Measurements from ENCODE around the gene DAPK2.
"Not testable (repeated sequence)": the region's sequence is repeated elsewhere in the genome, so short reads cannot be mapped to it uniquely, and the experiment has no call there.

Gene DAPK2

DNA sequence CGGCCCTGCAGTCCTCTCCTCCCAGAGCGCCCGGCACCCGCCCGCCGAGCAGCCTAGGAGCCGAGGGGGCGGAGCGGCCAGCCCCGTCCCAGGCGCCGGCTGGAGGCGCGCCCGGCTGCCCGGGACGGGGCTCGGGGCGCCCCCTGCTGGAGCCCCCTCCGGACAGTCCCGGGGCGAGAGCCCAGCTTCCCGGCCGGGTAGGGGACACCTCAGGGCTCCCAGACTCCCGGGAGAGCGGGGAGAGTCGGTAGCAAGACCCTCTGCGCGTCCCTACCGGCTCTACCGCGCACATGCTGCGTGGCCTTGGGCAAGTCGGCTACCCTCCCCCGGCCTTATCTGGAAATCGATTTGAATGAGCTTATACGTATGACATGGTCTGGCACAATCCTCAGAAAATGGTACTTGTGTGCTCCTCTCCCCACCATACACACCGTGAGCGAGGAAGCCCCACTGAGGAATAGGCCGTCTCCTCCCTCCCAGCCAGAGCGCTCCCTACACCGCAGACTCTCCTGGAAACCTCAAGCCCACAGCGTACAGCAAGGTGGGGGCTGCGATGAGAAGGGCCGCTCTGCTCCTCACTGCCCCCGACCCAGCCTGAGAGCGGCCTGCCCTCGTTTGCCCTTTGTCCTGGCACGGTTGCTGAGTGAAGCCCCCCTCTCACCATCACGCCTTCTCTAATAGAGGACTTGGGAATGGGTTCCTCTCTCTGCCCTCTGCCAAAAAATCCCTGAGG lies at the start of gene DAPK2:
TSS of gene DAPK2 (minus strand) at position 65 of the 733 bp plus-strand sequence. CDS start 6,224 bp downstream, outside the sequence.
- DNase-seq (ENCODE audit: low read depth, low spot score) = peak; percentile 89

DNA sequence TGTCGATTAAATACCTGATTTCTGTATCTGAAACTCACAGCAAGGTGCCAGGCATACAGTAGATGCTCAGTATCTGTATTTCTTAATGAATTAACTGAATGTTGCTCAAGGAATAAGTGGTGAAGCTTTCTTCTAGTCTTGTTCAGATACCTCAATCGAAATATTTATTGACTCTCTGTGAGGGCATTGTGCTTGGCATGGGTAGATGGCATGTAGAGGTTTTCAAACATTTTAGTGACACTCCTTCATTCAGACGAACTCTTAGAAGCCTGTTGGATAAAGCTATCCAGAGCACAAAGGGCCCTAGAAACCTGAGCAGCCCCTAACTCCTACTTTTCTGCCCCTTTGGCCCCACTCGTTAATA lies 49.1 kb upstream of the DAPK2 start:
- no peak for DNase-seq (ENCODE audit: low read depth, low spot score)

DNA sequence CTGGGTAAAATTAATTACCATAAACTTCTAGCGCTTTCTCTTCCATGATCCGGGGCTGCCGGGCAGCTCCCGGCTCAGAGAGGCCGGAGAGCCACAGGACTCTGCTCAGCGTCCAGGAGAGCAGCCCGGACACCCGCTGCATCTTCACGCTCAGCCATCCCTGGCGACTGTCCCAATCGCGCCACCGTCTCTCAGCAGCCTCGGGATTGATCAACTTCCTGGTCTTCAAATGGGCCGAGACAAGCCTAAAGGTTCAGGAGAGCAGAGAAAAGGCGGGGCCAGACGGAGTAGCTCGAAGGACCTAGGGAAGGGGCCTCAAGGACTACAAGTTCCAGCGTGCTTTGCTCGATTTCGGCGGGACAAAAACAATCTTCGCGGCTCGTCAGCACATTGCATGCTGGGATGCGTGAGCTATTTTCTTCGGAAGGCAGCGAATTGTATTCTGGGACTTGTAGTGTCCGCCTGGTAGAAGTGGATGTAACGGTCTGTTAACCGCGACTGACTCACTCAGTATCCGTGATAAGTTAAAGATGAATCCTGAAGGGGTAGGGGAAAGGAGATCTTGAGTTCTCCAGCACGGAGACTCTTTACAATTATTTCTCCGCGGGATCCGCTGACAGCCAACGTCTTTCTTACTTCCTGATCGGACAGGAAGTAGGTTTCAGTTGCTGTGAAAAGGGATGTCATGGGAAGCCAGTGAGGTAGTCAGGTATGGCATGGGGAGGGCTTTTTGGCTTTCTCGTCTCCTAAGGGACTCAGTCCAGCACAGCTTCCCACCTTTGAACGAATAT lies 47.5 kb upstream of the DAPK2 start, which contains the start of gene CIAO2A:
TSS of gene CIAO2A (minus strand) at position 212 of the 791 bp plus-strand sequence. CDS start at position 142, 70 bp downstream.
- peak; percentile 99 for DNase-seq (ENCODE audit: low read depth, low spot score)

DNA sequence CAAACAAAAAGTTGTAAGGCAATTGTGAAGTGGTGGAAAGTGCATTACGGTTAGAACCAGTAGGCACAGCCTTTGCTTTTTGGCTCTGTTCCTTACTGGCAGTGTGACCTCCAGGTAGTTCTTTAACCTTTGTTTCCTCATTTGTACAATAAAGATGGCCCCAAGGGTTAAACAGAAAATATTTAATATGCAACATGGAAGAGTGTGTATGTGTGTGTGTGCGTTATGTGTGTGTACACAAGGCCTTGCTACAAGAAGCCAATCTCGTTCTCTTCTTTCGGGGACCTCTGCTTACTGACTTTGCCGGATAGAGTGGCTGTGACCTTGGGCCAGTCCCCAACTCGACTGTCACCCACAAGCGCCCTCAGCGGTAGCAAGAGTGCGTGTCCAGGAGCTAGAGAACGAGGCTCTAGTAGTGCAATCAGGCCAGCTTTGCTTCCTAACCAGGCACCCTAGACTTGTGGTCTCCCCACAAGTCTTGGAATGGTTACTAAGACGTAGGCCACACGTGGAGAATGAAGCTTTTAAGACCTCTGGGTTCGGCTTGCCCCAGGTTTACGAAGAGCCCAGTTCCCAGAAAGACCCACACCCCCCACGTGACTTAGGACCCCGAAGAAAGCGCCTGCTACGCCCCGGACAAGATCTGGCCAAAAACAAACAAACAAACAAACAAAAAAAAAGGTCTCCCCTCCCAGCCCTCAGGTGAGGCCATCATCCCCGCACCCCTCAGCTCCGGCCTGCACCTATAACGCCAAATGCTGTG lies 46.8 kb upstream of the DAPK2 start:
- DNase-seq (ENCODE audit: low read depth, low spot score) = peak; percentile 70

DNA sequence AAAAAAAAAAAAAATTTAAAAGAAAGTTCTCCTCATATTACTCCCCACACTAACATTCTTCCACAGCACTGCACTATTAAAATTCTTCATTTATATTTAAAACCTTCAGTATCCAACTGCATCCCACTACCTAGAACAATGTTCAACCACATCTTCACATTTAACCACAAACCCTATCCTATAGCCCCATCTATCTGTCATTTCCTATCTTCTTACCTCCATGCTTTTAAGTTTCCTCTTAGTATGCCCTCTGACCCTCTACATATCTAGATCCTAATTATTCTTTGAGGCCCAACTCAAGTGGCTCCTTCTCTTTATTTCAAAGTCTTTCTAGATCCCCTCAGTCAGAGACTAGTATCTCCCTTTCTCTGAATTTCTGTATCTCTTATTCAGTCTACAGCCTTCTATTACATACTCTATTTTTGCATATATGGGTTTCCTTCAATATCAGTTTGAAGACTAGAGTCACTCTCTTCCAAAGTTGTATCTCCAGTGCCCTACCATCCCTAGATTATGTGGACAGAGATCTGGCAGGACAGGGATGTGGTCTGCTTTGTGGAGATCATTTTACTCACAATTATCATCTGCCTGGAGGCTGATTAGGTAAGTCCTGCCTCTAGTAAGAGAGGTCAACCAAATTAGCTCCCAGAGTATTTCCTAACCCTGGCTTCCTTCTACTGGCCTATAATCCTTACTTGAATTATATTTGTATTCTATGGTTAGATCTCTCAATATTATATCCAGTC lies 46.0 kb upstream of the DAPK2 start:
- DNase-seq (ENCODE audit: low read depth, low spot score) = no peak

DNA sequence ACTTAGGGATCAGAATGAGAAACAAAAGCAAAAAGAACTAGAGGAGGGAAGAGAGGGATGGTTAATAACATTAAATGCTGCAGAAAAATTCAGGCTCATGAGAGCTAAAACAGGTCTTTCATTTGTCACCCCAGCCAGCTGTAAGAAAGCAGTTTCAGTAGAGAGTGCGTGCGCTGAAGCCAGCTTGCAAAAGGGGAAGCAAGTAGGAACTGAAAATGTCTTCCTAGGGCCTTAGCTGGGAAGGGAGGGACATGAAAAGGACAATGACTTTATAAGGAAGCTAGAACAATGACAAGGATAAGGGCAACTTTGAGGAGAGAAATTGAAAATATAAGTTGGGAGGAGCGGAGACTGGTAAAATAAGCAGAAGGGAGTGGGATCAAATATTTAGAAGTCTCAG lies 44.2 kb upstream of the DAPK2 start:
- DNase-seq (ENCODE audit: low read depth, low spot score) = no peak

DNA sequence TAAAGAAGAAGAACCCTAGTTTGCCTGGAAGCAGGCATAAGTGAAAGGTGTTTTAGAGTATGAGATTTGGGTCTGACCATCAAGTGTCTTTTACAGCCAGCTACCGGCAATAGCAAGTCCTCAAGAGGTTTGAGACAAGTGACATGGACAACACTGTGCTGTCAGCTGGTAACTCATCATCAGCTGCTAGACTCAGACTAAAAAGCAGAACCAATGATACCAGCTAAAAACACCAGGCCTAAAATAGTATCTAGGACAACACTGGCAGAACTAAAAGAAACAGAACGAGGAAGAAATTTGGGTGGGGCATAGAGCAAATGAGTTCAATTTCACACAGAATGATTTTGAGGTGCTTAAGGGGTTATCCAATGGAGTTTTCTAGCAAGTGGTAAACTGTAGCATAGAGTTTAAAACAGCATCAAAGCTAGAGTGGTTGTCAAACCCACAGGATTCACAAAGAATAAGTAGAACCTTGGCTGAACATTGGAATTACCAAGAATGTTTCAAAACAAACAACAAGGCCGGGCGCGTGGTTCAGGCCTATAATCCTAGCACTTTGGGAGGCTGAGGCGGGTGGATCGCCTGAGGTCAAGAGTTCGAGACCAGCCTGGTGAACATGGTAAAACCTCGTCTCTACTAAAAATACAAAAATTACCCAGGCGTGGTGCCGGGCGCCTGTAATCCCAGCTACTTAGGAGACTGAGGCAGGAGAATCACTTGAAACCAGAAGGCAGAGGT lies 43.4 kb upstream of the DAPK2 start:
- DNase-seq (ENCODE audit: low read depth, low spot score) = no peak

DNA sequence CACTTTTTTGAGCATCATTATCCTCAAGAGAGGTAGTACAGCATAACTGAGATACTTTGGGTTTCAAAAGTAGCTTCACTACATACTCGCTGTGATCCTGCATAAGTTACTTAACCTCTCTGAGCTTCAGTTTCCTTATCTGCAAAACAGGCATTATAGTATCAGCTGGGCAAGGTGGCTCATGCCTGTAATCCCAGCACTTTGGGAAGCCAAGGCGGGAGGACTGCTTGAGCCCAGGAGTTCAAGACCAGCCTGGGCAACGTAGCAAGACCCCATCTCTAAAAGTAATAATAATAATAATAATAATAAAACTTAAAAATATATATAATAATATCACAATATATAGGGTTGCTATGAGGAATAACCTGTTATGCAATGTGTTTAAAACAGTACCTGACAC lies 36.5 kb upstream of the DAPK2 start:
- DNase-seq (ENCODE audit: low read depth, low spot score) = no peak

DNA sequence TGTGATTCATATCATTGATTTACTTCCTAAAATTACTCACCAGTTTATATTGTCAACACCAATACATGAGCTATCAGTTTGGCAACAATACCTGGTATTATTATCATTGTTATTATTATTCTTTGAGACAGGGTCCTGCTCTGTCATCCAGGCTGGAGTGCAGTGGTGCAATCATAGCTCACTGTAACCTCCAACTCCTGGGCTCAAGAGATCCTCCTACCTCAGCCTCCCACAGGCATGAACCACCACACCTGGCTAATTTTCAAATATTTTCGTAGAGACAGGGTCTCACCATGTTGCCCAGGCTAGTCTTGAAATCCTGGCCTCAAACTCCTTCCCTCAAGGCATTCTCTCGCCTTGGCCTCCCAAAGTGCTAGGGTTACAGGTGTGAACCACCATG lies 27.2 kb upstream of the DAPK2 start:
- not testable (repeated sequence) for DNase-seq (ENCODE audit: low read depth, low spot score)

DNA sequence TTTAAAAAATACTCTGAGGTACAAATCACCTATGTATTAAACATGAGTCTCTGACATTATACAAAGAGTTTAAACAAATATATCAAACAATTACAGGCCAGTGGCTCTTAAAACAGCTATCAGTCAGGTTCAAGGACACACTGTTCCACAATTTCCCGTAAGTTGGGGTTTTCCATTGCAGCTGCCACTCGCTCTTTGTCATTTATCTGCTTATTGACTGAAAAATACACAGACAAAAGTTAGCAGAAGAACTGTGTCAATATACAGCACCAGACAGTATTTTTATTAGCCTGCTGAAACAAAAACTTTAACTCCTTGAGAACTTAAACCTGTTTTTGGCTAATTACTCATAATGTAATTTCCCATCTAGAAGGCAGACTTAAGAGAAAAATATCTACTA lies 26.5 kb upstream of the DAPK2 start:
- DNase-seq (ENCODE audit: low read depth, low spot score) = no peak

DNA sequence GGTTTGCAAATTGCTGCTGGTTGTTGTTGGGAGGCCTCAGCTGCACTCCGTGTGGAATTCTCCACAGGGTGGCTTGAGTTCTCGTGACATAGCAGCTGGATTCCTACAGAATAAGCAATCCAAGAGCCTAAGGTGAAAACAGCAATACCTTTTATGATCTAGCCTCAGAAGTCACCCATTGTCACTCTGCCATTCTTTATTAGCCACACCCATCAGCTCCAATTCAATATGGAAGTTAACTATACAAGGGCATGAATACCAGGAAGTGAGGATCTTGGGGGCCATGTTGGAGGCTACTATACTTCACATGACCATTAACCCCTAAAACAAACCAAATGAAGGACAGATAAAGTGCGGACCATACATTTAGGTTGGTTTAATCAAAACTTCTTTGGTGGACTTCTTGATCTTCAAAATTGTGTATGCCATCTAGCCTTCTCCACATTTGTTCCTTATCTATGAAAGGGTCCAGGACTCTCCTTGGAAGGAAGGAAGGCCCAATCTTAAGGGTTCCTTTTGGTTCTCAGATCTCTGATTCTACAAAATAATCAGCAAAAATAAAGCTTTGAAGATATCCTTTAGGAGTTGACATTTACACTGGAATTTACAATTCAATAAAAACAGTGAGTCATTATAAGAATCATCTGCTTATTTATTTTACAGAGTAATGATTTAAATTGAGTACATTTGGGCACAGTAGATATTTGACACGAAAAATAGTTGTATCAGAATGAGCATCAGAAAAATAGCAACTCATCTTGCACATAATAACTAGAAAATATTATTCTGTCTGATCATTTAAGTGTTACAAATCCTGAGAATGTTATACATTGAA lies 25.9 kb upstream of the DAPK2 start:
- no peak for DNase-seq (ENCODE audit: low read depth, low spot score)

DNA sequence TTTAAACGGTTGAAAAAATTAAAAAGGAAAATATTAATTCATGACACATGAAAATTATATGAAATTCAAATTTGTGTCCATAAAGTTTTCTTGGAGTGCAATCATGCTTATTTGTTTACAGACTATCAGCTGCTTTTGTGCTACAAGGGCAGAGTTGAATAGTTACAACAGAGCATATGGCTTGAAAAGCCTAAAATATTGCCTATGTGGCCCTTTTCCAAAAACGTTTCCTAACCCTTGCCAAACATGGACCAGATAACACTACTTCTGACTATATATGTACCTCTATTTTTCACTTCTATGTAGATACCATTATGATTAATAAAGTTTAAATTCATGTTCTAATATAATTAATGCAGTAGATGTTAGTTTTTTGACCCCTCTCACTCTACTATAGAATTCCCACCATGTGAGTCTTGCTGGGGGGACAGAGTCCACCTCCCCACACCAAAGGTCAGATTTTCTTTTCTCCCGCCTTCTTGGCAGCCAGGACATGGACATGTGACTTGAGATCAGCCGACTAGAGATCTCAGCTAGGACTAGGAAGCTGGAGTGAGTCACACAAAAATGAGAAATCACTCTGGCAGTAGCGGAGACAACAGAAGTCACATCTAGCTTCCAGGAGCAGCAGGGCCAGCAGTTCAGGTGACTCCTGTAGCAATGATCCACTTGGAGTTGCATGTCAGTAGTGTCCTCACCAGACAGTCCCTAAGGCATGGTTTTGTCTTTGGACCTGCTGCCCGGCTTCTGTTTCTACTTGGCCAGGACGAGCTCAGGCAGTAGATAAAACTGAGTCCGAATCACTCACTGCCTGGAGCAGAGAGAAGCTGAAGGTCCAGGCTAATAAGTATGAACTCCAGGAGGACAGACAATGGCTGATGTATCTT lies 24.9 kb upstream of the DAPK2 start:
- peak; percentile 74 for DNase-seq (ENCODE audit: low read depth, low spot score)

DNA sequence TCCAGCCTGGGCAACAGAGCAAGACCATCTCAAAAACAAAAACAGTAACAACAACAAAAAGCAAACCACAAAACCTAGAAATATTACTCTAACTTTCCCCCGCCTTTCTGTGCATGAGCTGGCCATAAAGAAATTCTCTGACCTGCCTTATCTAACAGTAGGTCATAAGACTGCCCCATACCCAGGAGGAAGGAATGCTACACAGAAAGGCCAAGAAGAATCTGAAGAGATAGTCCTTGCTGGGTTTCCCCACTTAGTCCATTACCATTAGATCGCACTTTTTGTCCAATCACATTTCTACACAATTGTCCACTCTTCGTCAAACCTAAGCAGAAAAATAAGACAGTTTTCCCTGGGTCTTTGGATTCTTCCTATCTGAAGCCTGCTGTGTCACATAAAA lies 23.8 kb upstream of the DAPK2 start:
- no peak for DNase-seq (ENCODE audit: low read depth, low spot score)

DNA sequence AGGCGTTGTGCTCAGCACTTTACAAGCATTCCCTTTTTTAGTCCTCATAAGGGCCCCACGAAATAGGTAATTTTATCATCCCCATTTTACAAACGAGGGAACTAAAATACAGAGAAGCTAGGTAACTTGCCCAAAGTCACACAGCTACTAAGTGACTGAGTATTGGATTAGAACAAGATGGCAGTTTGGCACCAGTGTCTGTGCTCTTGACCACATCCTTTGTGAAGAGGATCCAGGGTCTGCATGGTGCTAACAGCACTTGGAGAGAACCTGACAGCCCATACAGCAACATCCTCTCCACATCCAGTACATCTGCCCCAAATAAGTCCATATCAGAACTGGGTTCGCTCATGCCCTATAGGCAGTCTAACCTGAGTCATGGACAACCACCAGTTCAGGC lies 21.8 kb upstream of the DAPK2 start:
- DNase-seq (ENCODE audit: low read depth, low spot score) = no peak

DNA sequence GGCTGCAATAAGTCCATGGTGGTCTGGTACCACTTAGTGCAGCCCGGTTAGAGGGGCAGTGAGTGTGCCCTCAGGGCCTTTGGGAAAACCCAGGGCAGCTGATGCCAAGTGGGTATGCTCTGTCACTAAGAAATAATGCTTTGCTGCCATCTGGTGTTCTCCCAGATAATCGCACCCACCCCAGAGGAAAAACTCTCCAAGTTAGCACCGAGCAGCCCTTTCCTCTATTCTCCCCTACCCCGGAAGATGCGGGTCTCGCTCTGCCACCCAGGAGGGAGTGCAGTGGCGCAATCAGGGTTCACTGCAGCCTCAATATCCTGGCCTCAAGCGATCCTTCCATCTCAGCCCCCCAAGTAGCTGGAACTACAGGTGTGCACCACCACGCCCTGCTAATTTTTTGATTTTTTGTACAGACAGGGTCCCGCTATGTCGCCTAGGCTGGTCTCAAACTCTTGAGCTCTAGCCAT lies 21.3 kb upstream of the DAPK2 start:
- DNase-seq (ENCODE audit: low read depth, low spot score) = peak; percentile 79

DNA sequence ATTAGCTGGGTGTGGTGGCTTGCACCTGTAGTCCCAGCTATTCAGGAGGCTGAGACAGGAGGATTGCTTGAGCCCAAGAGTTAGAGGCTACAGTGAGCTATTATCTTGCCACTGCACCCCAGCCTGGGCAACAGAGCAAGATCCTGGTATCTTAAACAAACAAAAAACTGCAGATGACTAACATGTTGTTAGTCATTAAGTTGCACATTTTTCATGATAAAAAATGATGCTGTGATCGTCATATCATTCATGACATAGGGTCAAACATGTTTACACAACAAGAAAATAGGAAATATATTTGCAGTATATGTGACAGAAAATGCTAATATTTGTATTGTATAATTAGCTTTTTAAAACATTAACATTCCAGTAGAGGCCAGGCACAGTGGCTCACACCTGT lies 20.2 kb upstream of the DAPK2 start:
- DNase-seq (ENCODE audit: low read depth, low spot score) = no peak

DNA sequence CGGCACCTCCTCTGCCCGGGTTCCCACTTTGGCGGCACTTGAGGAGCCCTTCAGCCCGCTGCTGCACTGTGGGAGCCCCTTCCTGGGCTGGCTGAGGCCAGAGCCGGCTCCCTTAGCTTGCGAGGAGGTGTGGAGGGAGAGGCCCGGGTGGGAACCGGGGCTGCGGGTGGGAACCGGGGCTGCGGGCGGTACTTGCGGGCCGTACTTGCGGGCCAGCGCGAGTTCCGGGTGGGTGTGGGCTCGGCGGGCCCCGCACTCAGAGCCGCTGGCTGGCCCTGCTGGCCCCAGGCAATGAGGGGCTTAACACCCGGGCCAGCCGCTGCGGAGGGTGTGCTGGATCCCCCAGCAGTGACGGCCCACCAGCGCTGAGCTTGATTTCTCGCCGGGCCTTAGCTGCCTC lies 14.4 kb upstream of the DAPK2 start:
- DNase-seq (ENCODE audit: low read depth, low spot score) = no peak

DNA sequence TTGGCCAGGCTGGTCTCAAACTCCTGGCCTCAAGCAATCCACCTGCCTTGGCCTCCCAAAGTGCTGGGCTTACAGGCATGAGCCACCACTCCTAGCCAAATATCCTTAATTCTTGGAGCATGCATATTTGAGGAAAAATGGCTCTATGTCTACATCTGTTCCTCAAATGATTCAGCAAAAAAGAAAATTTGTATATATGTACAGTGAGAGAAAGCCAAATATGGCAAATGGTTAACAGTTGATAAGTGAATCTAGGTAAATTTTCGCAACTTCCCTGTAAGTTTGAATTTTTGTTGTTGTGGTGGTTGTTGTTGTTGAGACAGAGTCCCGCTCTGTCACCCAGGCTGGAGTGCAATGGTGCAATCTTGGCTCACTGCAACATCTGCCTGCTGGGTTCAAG lies 12.8 kb upstream of the DAPK2 start:
- DNase-seq (ENCODE audit: low read depth, low spot score) = not testable (repeated sequence)

DNA sequence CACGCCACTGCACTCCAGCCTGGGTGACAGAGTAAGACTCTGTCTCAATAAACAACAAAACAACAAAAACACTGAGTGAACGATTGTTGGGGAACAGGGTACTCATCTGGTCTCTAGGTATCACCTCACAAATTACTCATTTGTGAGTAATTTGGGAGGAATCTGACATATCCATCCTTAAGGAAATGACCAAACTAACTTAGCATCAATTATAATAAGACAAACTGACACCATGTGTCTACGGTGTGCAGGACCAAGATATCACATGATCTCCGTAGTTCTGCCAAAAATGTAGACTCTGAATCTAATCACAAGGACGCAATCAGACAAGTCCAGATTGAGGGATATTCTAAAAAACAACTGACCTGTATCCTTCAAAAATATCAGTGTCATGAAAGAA lies 12.0 kb upstream of the DAPK2 start:
- no peak for DNase-seq (ENCODE audit: low read depth, low spot score)
